MV-4-11 (cell line): ENCODE data around the gene IGDCC3.

Experiments used
- DNase-seq: peaks from one replicate; lab custom pipeline; 2025; lab: John Stamatoyannopoulos, UW

IGDCC3 gene

DNA sequence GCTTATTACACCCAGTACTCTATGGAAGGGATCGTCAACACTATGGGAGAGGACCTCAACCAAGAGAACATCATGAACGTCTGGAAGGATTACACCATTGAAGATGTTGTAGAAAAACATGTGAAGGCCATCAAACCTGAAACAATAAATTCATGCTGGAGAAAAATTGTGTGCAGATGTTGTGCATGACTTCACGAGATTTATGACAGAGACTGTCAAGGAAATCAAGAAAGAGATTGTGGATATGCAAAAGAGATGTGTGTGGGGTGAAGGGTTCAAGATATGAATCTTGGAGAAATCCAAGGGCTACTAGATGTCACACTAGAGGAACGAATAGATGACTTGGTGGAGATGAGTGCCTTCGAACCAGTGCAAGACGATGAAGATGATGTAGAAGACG, 87.6 kb downstream of the IGDCC3 start:
- DNase-seq = no peak

DNA sequence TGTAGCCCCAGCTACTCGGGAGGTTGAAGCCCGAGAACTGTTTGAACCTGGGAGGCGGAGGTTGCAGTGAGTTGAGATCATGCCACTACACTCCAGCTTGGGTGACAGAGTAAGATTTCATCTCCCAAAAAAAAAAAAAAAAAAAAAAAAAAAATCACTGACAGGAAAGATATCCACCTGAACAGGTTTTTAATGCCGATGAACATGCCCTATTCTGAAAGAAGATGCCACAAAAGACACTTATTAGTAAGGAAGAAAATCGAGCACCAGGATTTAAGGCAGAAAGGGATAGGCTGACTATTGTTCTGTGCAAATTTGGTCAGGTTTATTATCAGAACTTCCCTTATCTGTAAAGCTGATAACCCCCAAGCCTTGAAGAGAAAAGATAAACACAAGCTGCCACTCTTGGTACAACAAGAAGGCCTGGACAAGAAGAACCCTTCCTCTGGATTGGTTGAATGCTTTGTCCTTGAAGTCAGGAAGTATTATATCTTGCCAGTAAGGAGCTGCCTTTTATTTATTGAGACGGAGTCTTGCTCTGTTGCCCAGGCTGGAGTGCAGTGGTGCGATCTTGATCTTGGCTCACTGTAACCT, 88.4 kb downstream of the IGDCC3 start:
- no peak for DNase-seq

DNA sequence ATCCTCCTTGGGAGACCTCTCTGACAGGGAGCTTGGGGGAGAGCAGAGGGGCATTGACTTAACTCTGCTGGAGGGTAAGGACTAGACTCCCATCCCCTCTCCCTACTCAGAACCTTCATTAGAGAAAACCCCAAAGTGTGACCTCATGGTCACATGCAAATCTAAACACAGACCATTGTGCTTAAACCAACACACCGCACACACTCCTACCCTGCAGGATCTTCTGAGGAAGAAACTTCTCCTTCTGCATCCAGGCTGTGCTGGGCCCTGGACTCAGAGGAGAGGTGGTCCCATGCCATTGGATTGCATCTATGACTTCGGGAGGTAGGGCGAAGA, 90.3 kb downstream of the IGDCC3 start:
- no peak for DNase-seq

DNA sequence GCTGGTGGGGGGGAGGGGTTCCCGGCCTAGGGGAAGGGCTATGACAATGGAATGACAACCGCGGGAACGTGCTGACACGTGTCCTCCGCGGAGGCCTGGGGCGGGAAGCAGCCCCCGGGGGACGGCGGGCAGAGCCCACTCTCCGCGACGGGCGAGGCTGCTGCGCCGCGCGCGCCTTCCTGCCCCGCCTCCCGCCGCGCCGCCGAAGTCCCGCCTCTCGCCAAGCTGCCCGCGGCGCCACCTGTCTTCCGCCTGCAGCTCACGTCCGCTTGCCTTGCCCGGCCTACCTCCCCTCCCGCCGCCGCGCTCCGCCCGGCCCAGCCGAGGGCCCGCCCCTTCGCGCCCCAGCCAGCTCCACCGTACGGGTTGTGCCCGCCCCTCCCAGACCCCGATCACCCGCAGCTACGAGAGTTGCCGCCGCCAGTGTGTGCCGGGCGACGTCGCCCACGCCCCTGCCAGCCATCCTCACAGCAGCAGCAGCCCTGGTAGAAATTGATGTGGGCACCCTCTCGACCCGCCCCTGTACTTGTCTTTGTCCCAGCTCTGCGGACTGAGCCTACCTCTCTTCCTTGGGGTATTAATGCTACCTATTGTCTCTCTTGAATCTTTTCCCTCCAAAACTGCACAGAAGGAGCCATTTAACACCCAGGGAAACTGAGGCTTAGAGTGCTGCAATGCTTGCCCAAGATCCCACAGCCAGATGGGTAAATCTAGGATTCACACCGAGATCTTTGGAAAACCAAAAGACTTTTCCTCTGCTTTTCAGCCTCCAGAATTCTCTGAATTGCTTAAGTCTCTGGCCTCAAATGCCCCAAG, 90.9 kb downstream of the IGDCC3 start, which contains the start of gene PARP16:
PARP16 (minus strand) TSS at position 180 of the 816 bp plus-strand sequence. CDS start 457 bp downstream, outside the sequence.
- DNase-seq = peak; percentile 73

DNA sequence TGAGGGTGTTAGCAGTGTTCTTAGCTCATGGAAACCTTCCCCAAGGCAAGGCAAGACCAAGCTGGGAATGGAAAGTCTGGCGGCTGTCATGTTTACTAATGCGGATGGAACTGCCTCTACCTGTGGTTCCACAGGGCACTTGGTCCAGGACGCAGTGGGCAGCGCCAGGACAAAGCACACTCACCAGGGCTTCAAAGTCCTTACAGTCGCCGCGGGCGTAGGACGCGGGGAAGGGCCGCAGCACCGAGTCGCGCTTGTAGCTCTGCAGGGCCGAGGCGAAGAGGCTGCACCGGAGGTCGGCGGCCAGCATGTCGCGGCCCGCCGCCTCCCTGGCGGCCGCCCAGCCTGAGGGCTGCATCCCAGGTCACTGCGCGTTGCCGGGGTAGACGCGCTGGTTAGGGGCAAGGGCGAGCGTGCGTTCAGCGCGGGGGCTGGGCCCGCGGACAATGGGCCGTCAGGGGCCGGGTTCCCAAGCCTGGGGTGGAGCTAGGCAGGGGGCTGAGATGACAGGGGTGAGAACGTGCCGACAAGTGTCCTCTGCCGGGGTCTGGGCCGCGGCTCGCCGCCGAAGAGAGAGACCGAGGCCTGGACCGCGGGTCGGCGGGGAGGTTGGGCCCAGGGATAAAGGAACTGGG, 91.6 kb downstream of the IGDCC3 start:
- DNase-seq = no peak

DNA sequence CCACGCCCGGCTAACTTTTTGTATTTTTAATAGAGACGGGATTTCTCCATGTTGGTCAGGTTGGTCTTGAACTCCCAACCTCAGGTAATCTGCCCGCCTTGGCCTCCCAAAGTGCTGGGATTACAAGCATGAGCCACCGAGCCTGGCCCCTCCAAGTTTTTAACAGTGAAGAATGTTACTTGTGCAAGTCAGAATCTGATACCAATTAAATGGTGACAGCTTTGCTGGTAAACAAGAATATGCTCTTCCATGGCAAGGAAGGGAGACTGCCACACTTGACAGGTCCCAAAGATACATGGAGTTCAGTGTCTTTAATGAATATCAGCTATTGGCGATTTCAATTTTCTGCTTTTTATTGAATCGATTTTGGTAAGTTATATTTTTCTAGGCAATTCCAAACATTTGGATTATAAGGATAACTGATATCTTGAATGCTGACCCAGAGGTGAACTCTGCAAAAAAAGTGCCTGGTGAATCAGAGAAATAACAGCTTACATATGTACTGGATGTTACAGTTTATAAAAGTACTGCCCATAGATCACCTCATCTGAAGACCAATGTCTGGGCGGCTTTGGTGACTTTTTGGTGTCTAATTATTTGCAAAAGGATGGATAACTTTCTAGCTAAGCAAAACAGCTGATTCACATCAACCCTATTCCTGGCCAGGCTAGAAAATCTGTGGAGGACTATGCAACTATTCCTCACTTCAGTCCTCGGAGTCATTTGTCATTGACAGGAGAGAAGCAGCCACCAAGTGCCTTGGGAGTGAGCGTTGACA, 92.3 kb downstream of the IGDCC3 start:
- no peak for DNase-seq

DNA sequence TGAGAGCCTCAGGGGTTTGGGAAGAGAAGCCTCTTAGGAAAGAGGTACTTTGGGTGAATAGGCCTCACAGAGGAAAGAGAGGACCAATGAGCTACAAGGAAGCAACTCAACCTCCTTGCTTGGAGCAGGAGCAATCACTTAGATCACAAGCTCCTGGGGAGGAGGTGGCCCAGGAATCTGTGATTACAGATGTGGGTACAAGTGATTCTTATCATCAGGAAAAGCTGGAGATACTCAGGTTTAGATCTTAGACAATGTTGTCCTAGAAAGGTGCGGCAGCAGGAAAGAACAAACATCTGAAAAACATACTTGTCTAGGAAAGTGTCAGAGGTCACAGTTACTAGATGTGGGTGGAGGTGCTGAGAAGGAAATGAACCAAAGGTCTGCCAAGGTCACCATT, 99.3 kb downstream of the IGDCC3 start:
- no peak for DNase-seq
